Sigmoid colon (tissue), 7 donors: ENCODE data around the gene KRT76. TPM values are rescaled to one million over a fixed set of nuclear protein-coding genes. Genes with fewer than 3 reads are reported as not detected.
"Not testable (repeated sequence)": the region's sequence is repeated elsewhere in the genome, so short reads cannot be mapped to it uniquely, and the experiment has no call there.

Experiments used
- DNase-seq: peaks from one replicate; pipeline ENCODE4 v3.0.0-alpha.2; 2019
- H3K27ac ChIP-seq, 4 donors: fragments of 200-600 bp; sonication (generic); one replicate each; pipeline ENCODE4 v1.5.1; 2016 to 2019; ENCODE audit warnings: mild to moderate bottlenecking in 1 of 4
- H3K27me3 ChIP-seq, 3 donors: fragments of 200-600 bp; sonication (generic); one replicate each; pipeline ENCODE4 v1.5.1; 2019; ENCODE audit warnings: mild to moderate bottlenecking in 1 of 3
- H3K36me3 ChIP-seq, 4 donors: fragments of 200-600 bp; sonication (generic); one replicate each; pipeline ENCODE4 v1.5.1; 2016 to 2019
- H3K4me1 ChIP-seq, 4 donors: fragments of 200-600 bp; sonication (generic); one replicate each; pipeline ENCODE4 v1.5.1; 2017 to 2019
- H3K4me3 ChIP-seq, 4 donors: fragments of 200-600 bp; sonication (generic); one replicate each; pipeline ENCODE4 v1.5.1; 2017 to 2019; ENCODE audit warnings: mild to moderate bottlenecking in 2 of 4, moderate library complexity in 1 of 4
- H3K9me3 ChIP-seq, 4 donors: fragments of 200-600 bp in 3 of 4; sonication (generic) in 3 of 4; one replicate each; pipeline versions ENCODE4 v1.5.1 to v1.6.1; 2013 to 2019
- EP300 ChIP-seq, 4 donors: sonication (generic); formaldehyde crosslinking; IDR thresholded peaks; one replicate each; pipeline ENCODE4 v1.6.1; 2017; ENCODE audit warnings: antibody characterized with exemption in 4 of 4
- POLR2A ChIP-seq, 2 donors: fragments of 450-650 bp; IDR thresholded peaks; one replicate each; pipeline ENCODE4 v1.6.1; 2016; ENCODE audit warnings: antibody characterized with exemption in 2 of 2, mild to moderate bottlenecking in 2 of 2, moderate library complexity in 2 of 2
- POLR2AphosphoS5 ChIP-seq, 4 donors: sonication (generic); formaldehyde crosslinking; IDR thresholded peaks; one replicate each; pipeline ENCODE4 v1.6.1; 2017; ENCODE audit warnings: antibody characterized with exemption in 4 of 4
- WGBS, 2 donors: extraction: QIAGEN DNeasy Blood & Tissue Kit; methylation state at CpG; one replicate each; pipeline ENCODE4 v1.1.7; 2013; 5-methylcytosine and 5-hydroxymethylcytosine counted together
- intact Hi-C: fragments of 100-400 bp; cut with DNase I; formaldehyde crosslinking; loops from one replicate; pipeline ENCODE4 v1.15.1; 2023
- polyA plus RNA-seq, 3 donors: library from polyadenylated mRNA; stranded (reverse); fragments of 200-250 nt; gene quantifications; one replicate each; pipeline ENCODE4 v1.2.3, GENCODE V29; 2013
- total RNA-seq, 4 donors: library from RNA; depleted of rRNA; stranded (reverse); fragments of >200 nt; gene quantifications; one replicate each; pipeline ENCODE4 v1.1.0, GENCODE V29; 2016
- TF ChIP-seq, protein P1 (sequence below), 4 experiments: fragments of 450-650 bp in 3 of 4; fragments of 200-600 bp in 1 of 4; IDR thresholded peaks; one replicate each; pipeline ENCODE4 v1.5.1; 2016 to 2019; ENCODE audit warnings: antibody characterized with exemption in 4 of 4, mild to moderate bottlenecking in 3 of 4, moderate library complexity in 2 of 4
- donor health status: healthy with polysubstance abuse.
- donor health status: Bipolar disorder and iron deficiency.
- donor health status: healthy.

The KRT76 gene
- total and polyA plus RNA-seq, 7 donors: not detected

DNA sequence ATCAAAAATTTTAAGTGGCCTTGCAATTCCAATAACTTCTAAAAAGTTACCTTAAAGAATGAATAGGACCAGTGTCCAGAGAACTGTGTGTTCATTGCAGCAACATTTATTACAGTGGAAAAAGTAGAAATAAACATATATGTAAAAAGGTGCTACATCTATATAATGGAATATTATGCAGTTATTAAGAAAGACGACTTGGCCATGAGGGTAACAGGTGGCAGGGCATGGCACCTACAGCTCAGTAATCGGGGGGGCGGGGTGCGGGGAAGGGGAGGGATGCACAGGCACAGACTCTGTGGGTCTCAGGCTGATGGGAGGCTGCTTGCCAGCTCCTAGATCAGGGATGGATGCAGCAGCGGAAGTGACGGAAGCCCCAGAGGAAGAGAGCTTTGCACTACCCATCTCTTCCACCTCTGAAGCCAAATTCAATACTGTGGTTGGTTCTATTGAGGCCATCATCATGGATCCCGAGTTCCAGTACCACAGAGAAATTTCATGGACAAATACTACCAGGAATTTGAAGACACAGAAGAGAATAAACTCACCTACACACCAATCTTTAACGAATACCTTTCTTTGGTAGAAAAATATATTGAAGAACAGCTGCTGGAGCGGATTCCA is 14.0 kb downstream of the KRT76 start:
- DNase-seq: no peak
- H3K9me3 ChIP-seq: peaks cover 0 to 8% (median 7%) of the 10 kb centered on the region in 4 donors
- intact Hi-C loops: no loop called here
- H3K27ac ChIP-seq: no peak overlapping the region
- H3K27me3 ChIP-seq: no peaks in the 10 kb centered on the region
- H3K36me3 ChIP-seq: no peaks in the 10 kb centered on the region
- H3K4me3 ChIP-seq: no peak overlapping the region
- 79 to 80% methylated on average over 9 of the region's 9 CpGs for WGBS, 2 donors
- TF ChIP-seq EP300 (IDR thresholded peaks at IDR 0.05) (no peak), POLR2A (IDR thresholded peaks at IDR 0.05) (no peak)
- TF ChIP-seq, protein P1, sequence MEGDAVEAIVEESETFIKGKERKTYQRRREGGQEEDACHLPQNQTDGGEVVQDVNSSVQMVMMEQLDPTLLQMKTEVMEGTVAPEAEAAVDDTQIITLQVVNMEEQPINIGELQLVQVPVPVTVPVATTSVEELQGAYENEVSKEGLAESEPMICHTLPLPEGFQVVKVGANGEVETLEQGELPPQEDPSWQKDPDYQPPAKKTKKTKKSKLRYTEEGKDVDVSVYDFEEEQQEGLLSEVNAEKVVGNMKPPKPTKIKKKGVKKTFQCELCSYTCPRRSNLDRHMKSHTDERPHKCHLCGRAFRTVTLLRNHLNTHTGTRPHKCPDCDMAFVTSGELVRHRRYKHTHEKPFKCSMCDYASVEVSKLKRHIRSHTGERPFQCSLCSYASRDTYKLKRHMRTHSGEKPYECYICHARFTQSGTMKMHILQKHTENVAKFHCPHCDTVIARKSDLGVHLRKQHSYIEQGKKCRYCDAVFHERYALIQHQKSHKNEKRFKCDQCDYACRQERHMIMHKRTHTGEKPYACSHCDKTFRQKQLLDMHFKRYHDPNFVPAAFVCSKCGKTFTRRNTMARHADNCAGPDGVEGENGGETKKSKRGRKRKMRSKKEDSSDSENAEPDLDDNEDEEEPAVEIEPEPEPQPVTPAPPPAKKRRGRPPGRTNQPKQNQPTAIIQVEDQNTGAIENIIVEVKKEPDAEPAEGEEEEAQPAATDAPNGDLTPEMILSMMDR (IDR thresholded peaks at IDR 0.05): no peak
- no peaks in the 10 kb centered on the region for H3K4me1 ChIP-seq

DNA sequence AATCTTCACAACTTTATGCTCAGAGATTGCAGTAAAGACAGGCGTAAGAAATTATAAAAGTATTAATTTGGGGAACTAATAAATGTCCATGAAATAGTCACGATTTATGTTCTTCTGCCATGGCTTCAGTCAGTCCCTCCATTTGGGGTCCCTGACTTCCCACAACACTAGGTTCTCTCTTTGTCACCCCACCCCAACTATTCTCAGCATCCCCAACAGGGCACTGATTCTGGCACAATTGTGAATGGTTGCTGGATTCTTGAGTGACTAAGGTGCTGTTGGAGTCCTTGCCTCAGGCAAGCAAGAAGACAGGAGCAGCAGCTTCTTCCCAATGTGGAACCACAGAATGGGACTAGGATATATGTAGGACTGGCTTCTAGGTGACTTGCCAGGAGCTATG is 15.3 kb downstream of the KRT76 start:
- H3K36me3 ChIP-seq: no peaks in the 10 kb centered on the region
- H3K27me3 ChIP-seq: no peaks in the 10 kb centered on the region
- peaks cover 0 to 8% (median 7%) of the 10 kb centered on the region in 4 donors for H3K9me3 ChIP-seq
- TF ChIP-seq POLR2AphosphoS5 (IDR thresholded peaks at IDR 0.05) (no peak), POLR2A (IDR thresholded peaks at IDR 0.05) (no peak), EP300 (IDR thresholded peaks at IDR 0.05) (no peak)
- TF ChIP-seq, protein P1 (IDR thresholded peaks at IDR 0.05): no peak
- intact Hi-C loops: no loop called here
- DNase-seq: no peak
- WGBS, 2 donors: 94 to 95% methylated on average over 2 of the region's 2 CpGs
- H3K4me1 ChIP-seq: no peaks in the 10 kb centered on the region
- no peak overlapping the region for H3K4me3 ChIP-seq
- no peak overlapping the region for H3K27ac ChIP-seq

DNA sequence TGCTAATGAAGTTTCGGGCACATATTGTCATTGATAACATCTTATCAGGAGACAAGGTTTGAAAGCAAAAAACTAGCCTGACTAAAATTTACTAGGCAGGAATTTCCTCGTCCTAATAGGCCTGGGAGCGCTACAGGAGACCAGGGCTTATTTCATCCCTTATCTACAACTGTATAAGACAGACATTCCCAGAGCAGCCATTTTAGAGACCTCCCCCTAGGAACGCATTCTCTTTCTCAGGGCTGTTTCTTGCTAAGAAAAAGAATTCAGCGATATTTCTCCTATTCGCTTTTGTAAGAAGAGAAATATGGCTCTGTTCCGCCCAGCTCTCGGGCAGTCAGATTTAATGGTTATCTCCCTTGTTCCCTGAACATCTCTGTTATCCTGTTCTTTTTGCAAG is 15.9 kb downstream of the KRT76 start:
- H3K4me3 ChIP-seq, H3K36me3 ChIP-seq, H3K4me1 ChIP-seq, H3K27me3 ChIP-seq, DNase-seq, intact Hi-C loops, H3K9me3 ChIP-seq, H3K27ac ChIP-seq: not testable (repeated sequence)
- WGBS, 2 donors: 89 to 92% methylated on average over 8 of the region's 8 CpGs

DNA sequence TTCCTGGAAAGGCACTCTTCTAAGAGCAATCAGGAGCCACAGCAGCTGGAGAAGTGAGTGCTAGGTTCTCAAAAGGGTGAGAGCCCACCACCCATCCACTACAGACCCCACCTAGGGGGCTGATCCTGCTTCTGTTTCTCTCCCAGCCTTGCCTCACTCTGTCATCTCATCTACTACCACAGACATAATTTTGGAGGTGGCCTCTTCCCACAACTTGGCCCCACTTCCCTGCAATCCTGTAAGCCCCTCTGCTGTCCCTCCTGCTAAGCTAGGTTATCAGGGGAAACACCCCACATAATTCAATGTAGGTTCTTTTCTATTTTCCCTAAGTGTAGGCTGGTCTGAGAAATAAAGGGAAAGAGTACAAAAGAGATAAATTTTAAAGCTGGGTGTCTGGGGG is 16.5 kb downstream of the KRT76 start:
- intact Hi-C loops: no loop called here
- H3K27ac ChIP-seq: no peak overlapping the region

GRCh38 chr12:52759695-52760094 is 17.4 kb downstream of the KRT76 start:
- DNase-seq: no peak
- H3K36me3 ChIP-seq: no peaks in the 10 kb centered on the region
- intact Hi-C loops: no loop called here
- H3K27me3 ChIP-seq: no peaks in the 10 kb centered on the region
- no peak overlapping the region for H3K27ac ChIP-seq
- H3K9me3 ChIP-seq: peaks cover 0 to 8% (median 7%) of the 10 kb centered on the region in 4 donors
- H3K4me1 ChIP-seq: no peaks in the 10 kb centered on the region
- 66 to 70% methylated on average over 2 of the region's 2 CpGs for WGBS, 2 donors
- TF ChIP-seq EP300 (IDR thresholded peaks at IDR 0.05) (no peak), POLR2A (IDR thresholded peaks at IDR 0.05) (no peak), POLR2AphosphoS5 (IDR thresholded peaks at IDR 0.05) (no peak)
- TF ChIP-seq, protein P1 (IDR thresholded peaks at IDR 0.05): no peak
- no peak overlapping the region for H3K4me3 ChIP-seq

More for the DNA sequence above, 16.5 kb downstream of the KRT76 start:
- TF ChIP-seq EP300 (IDR thresholded peaks at IDR 0.05) (no peak), POLR2AphosphoS5 (IDR thresholded peaks at IDR 0.05) (no peak), POLR2A (IDR thresholded peaks at IDR 0.05) (no peak)
- TF ChIP-seq, protein P1 (IDR thresholded peaks at IDR 0.05): no peak
- H3K4me3 ChIP-seq: no peak overlapping the region
- H3K36me3 ChIP-seq: no peaks in the 10 kb centered on the region
- H3K4me1 ChIP-seq: no peaks in the 10 kb centered on the region
- peaks cover 0 to 8% (median 7%) of the 10 kb centered on the region in 4 donors for H3K9me3 ChIP-seq
- DNase-seq: no peak
- H3K27me3 ChIP-seq: no peaks in the 10 kb centered on the region
